Neutrophil (primary cell): Measurements from ENCODE around the gene RPS6KA2.

Experiments
- H3K27ac ChIP-seq: fragments of 200-600 bp; sonication (generic); 2 replicates; pipeline ENCODE4 v1.5.1; 2016; ENCODE audit warnings: mild to moderate bottlenecking, moderate library complexity
- H3K27me3 ChIP-seq: fragments of 200-600 bp; sonication (generic); 2 replicates; pipeline ENCODE4 v1.6.0; 2016; ENCODE audit warnings: mild to moderate bottlenecking
- H3K36me3 ChIP-seq: fragments of 200-600 bp; sonication (generic); 2 replicates; pipeline ENCODE4 v1.5.1; 2017
- H3K4me1 ChIP-seq, 2 experiments: fragments of 200-600 bp in 1 of 2; sonication (generic) in 1 of 2; 1 replicate in 1 of 2; 2 replicates in 1 of 2; pipeline versions ENCODE4 v1.5.1 to v1.6.1; 2013 to 2016; ENCODE audit warnings: low read depth in 1 of 2, low read length in 1 of 2, mild to moderate bottlenecking in 1 of 2, moderate library complexity in 1 of 2; ENCODE audit not compliant: control insufficient read depth in 1 of 2, insufficient read depth in 1 of 2
- H3K4me3 ChIP-seq, 2 experiments: fragments of 200-600 bp in 1 of 2; sonication (generic) in 1 of 2; 1 replicate in 1 of 2; 2 replicates in 1 of 2; pipeline ENCODE4 v1.5.1; 2013 to 2016; ENCODE audit warnings: low read depth in 1 of 2, low read length in 1 of 2, mild to moderate bottlenecking in 1 of 2, moderate library complexity in 1 of 2
- H3K9me3 ChIP-seq: fragments of 200-600 bp; sonication (generic); 2 replicates; pipeline ENCODE4 v1.5.1; 2016
- CTCF ChIP-seq: fragments of 200-600 bp; sonication (generic); IDR thresholded peaks from 2 replicates; pipeline ENCODE4 v1.5.1; 2016; ENCODE audit warnings: antibody characterized with exemption

RPS6KA2 gene

GRCh38 chr6:166461821-166462460, 165.1 kb downstream of the RPS6KA2 start:
- H3K4me1 ChIP-seq: no peaks in the 10 kb centered on the region
- H3K9me3 ChIP-seq: no peaks in the 10 kb centered on the region
- no peaks in the 10 kb centered on the region for H3K27me3 ChIP-seq
- H3K4me3 ChIP-seq: no peak overlapping the region
- H3K27ac ChIP-seq: no peak overlapping the region
- peaks cover 92% of the 10 kb centered on the region for H3K36me3 ChIP-seq
- no peak for TF ChIP-seq CTCF

GRCh38 chr6:166460473-166461437, 166.3 kb downstream of the RPS6KA2 start:
- Histone ChIP-seq H3K27ac (no peak overlapping the region), H3K4me1 (no peaks in the 10 kb centered on the region), H3K27me3 (no peaks in the 10 kb centered on the region), H3K36me3 (peaks cover 93% of the 10 kb centered on the region), H3K4me3 (no peak overlapping the region), H3K9me3 (no peaks in the 10 kb centered on the region)
- no peak for TF ChIP-seq CTCF

- H3K9me3 ChIP-seq: no peaks in the 10 kb centered on the region
- no peak overlapping the region for H3K4me3 ChIP-seq
- no peak for TF ChIP-seq CTCF
- no peaks in the 10 kb centered on the region for H3K27me3 ChIP-seq
- H3K27ac ChIP-seq: no peak overlapping the region
- no peaks in the 10 kb centered on the region for H3K4me1 ChIP-seq
- peaks cover 93% of the 10 kb centered on the region for H3K36me3 ChIP-seq
Measured at GRCh38 chr6:166459906-166460305, 167.1 kb downstream of the RPS6KA2 start.

- H3K4me1 ChIP-seq: no peaks in the 10 kb centered on the region
- H3K27me3 ChIP-seq: no peaks in the 10 kb centered on the region
- H3K9me3 ChIP-seq: no peaks in the 10 kb centered on the region
- no peak for TF ChIP-seq CTCF
- no peak overlapping the region for H3K4me3 ChIP-seq
- H3K27ac ChIP-seq: no peak overlapping the region
- H3K36me3 ChIP-seq: peaks cover 91% of the 10 kb centered on the region
Measured at GRCh38 chr6:166459272-166459671, 167.8 kb downstream of the RPS6KA2 start.

GRCh38 chr6:166456395-166457156, 170.5 kb downstream of the RPS6KA2 start:
- H3K4me1 ChIP-seq: no peaks in the 10 kb centered on the region
- TF ChIP-seq CTCF: no peak
- H3K4me3 ChIP-seq: no peak overlapping the region
- no peak overlapping the region for H3K27ac ChIP-seq
- no peaks in the 10 kb centered on the region for H3K27me3 ChIP-seq
- H3K9me3 ChIP-seq: no peaks in the 10 kb centered on the region
- peaks cover 73% of the 10 kb centered on the region for H3K36me3 ChIP-seq
